PFSK-1 (cell line): ENCODE data around the gene CFAP74.
A peak's percentile ranks its signal among the peaks of the same experiment; 100 is the strongest.

ENCODE experiments used
- FOXP2 ChIP-seq: optimal IDR thresholded peaks from 2 replicates; pipeline ENCODE3; 2011; ENCODE audit warnings: borderline replicate concordance, control low read depth, inconsistent platforms; ENCODE audit not compliant: insufficient read depth; ENCODE audit errors: extremely low read length, extremely low read depth
- POLR2AphosphoS5 ChIP-seq: IDR thresholded peaks from 2 replicates; pipeline ENCODE4 v1.6.1; 2012; ENCODE audit warnings: low read depth, mild to moderate bottlenecking, control low read depth, low read length, moderate library complexity
- REST ChIP-seq, 2 experiments: IDR thresholded peaks; 2 replicates each; pipeline versions ENCODE4 v1.6.1 to v1.8.0; 2011 to 2012; ENCODE audit warnings: low read depth in 2 of 2, low read length in 2 of 2, control low read depth in 1 of 2, inconsistent platforms in 1 of 2, mild to moderate bottlenecking in 1 of 2, moderate library complexity in 1 of 2; ENCODE audit not compliant: insufficient read depth in 1 of 2
- SIN3A ChIP-seq: IDR thresholded peaks from 2 replicates; pipeline ENCODE4 v1.6.1; 2012; ENCODE audit warnings: mild to moderate bottlenecking, low read length, moderate library complexity, borderline replicate concordance; ENCODE audit not compliant: insufficient read depth
- TAF1 ChIP-seq: IDR thresholded peaks from 2 replicates; pipeline ENCODE4 v1.6.1; 2012; ENCODE audit warnings: low read length, control low read depth, borderline replicate concordance; ENCODE audit not compliant: insufficient read depth

The CFAP74 gene

DNA sequence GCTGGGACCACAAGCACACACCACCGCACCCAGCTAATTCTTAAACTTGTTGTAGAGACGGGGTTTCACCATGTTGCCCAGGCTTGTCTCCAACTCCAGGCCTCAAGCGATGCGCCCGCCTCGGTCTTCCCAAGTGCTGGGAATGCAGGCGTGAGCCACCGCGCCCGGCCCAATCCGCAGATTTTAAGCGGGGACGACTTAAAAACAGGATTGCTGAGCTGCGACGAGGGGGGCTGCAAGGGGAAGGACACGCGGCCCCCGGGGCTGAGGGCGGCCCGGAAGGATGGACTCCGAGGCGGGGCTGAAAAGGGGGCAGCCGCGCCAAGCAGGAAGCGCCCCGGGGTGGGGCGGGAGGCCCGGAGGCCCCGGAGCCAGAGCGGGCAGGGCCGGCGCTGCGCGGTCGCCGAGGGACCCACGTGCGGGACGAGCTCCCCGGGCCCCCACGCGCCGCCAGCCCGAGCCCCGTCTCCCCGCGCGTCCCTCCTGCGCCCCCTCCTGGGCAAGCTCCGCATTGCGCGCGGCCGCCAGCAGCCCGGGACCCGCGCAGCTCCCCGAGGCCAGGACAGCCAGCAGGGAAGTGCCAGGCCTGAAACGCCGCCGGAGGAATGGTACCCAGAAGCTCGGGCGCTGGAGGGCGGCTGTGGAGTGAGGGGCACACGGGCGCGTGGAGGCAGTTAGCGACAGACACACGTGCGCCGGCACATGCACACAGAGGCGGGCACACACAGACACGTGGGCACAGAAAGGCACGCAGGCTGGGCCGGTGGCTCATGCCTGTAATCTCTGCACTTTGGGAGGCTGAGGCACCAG, 41.1 kb upstream of the CFAP74 start:
- TF ChIP-seq POLR2AphosphoS5: no peak
- peak; percentile 53 for TF ChIP-seq FOXP2
- no peak for TF ChIP-seq REST (IDR thresholded peaks at IDR 0.05; ENCODE audit: insufficient read depth in 1 of 2, low read depth in 2 of 2, low read length in 2 of 2)
- no peak for TF ChIP-seq SIN3A
- TF ChIP-seq TAF1: no peak

GRCh38 chr1:2043886-2044285, 40.3 kb upstream of the CFAP74 start:
- TF ChIP-seq FOXP2 (no peak), TAF1 (no peak), SIN3A (no peak), REST (IDR thresholded peaks at IDR 0.05; ENCODE audit: insufficient read depth in 1 of 2, low read depth in 2 of 2, low read length in 2 of 2) (no peak), POLR2AphosphoS5 (no peak)

- no peak for TF ChIP-seq REST (IDR thresholded peaks at IDR 0.05; ENCODE audit: insufficient read depth in 1 of 2, low read depth in 2 of 2, low read length in 2 of 2)
- TF ChIP-seq SIN3A: no peak
- no peak for TF ChIP-seq TAF1
- TF ChIP-seq POLR2AphosphoS5: no peak
- no peak for TF ChIP-seq FOXP2
Observed at GRCh38 chr1:2042830-2043773, 39.5 kb upstream of the CFAP74 start.

DNA sequence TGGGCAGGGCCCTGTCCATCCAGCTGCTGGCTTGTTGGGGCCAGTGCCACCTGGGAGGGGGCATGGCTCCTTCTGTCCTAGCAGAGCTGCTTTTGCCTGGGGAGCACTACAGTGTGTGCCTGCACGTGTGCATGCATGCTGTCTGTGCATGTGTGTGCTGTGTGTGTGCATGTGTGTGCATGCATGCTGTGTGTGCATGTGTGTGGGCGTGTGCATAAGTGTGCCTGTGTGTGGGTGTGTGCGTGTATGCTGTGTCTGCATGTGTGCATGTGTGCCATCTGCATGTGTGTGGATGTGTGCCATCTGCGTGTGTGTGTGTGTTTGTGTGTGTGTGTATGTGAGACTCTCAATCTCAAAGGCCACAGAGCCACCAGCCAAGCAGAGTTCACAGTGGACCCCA, 38.3 kb upstream of the CFAP74 start:
- no peak for TF ChIP-seq POLR2AphosphoS5
- TF ChIP-seq REST (IDR thresholded peaks at IDR 0.05; ENCODE audit: insufficient read depth in 1 of 2, low read depth in 2 of 2, low read length in 2 of 2): no peak
- TF ChIP-seq TAF1: no peak
- TF ChIP-seq SIN3A: no peak
